Suppressor macrophage treated with lipopolysaccharide for 1 hour (primary cell): ENCODE data around the gene SMYD3.
"Not testable (repeated sequence)": the region's sequence is repeated elsewhere in the genome, so short reads cannot be mapped to it uniquely, and the experiment has no call there.

Experiments used
- DNase-seq, 3 donors: peaks; one replicate each; pipeline ENCODE4 v3.0.0-alpha.2; 2020 to 2022

Gene SMYD3

GRCh38 chr1:246415028-246415427 lies 92.1 kb downstream of the SMYD3 start:
- DNase-seq, result no peak

GRCh38 chr1:246413430-246413829 lies 93.6 kb downstream of the SMYD3 start:
- DNase-seq, result no peak

- no peak for DNase-seq
Measured at GRCh38 chr1:246404078-246404477, 103.0 kb downstream of the SMYD3 start.

- DNase-seq, result no peak
Measured at GRCh38 chr1:246398126-246398813, 108.8 kb downstream of the SMYD3 start.

- no peak for DNase-seq
Measured at GRCh38 chr1:246397046-246397445, 110.0 kb downstream of the SMYD3 start.

- DNase-seq, result no peak
Measured at GRCh38 chr1:246396322-246396721, 110.8 kb downstream of the SMYD3 start.

GRCh38 chr1:246394121-246394520 lies 113.0 kb downstream of the SMYD3 start:
- no peak for DNase-seq

GRCh38 chr1:246390855-246391254 lies 116.2 kb downstream of the SMYD3 start:
- no peak for DNase-seq

- no peak for DNase-seq
Measured at GRCh38 chr1:246384616-246385015, 122.5 kb downstream of the SMYD3 start.

- no peak for DNase-seq
Measured at GRCh38 chr1:246383791-246384190, 123.3 kb downstream of the SMYD3 start.

GRCh38 chr1:246383239-246383589 lies 123.9 kb downstream of the SMYD3 start:
- DNase-seq, result no peak

GRCh38 chr1:246382589-246383238 lies 124.4 kb downstream of the SMYD3 start:
- DNase-seq, result no peak

- no peak for DNase-seq
Measured at GRCh38 chr1:246381452-246381851, 125.6 kb downstream of the SMYD3 start.

- no peak for DNase-seq
Measured at GRCh38 chr1:246377625-246378153, 129.4 kb downstream of the SMYD3 start.

GRCh38 chr1:246373828-246374569 lies 133.1 kb downstream of the SMYD3 start:
- DNase-seq, result no peak

- DNase-seq, result no peak
Measured at GRCh38 chr1:246372559-246372958, 134.5 kb downstream of the SMYD3 start.

GRCh38 chr1:246367041-246367440 lies 140.0 kb downstream of the SMYD3 start:
- DNase-seq, result peak in 2 of 3 donors; percentile 5 to 26

GRCh38 chr1:246365708-246366107 lies 141.4 kb downstream of the SMYD3 start:
- DNase-seq, result no peak

- no peak for DNase-seq
Measured at GRCh38 chr1:246364415-246364941, 142.6 kb downstream of the SMYD3 start.

GRCh38 chr1:246357014-246357598 lies 150.0 kb downstream of the SMYD3 start:
- DNase-seq, result not testable (repeated sequence)

- no peak for DNase-seq
Measured at GRCh38 chr1:246355411-246356230, 151.5 kb downstream of the SMYD3 start.

- DNase-seq, result no peak
Measured at GRCh38 chr1:246351721-246352120, 155.4 kb downstream of the SMYD3 start.
